ENCODE measurements around the gene S1PR4. TPM values are rescaled to one million over a fixed set of nuclear protein-coding genes. Genes with fewer than 3 reads are reported as not detected.

The S1PR4 gene
- total RNA-seq, 1 donor: not detected

DNA sequence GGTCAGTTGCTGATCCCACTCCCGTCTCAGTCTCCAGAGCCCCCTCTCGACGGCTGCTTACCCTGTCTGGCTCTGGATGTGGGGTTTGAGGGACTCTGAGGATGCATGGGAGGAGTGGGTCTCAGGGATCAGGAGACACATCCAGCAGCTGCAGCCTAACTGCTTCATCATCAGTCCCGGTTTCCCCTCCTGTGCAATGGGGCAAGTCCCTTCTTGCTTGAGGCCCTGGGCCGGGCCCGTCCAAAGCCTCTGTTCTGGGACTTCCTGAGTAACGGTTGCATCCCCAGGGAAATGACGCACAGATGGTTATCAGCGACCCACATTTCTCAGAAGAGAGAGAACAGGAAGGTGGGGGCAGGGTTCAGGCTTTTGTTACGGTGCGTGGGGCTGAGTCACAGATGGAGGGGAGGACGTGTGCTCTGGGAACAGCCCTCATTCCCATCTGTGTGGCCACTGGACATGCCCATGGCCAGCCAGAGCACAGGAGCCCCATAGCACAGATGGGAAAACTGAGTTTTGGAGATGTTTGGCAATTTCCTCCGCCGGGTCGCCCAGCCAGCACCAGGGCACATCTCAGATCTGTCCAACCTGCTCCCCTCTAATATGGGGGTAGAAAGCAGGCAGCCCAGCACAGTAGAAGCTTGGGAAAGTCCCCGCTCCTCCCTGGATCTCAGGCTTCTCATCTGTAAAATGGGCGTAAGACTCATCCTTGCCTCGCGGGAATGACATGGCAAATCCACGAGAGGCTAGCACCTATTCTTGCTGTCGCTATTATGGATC lies 23.4 kb upstream of the S1PR4 start:
- no peak overlapping the region for H3K4me3 ChIP-seq (ENCODE audit: insufficient read depth, low read length)
- H3K4me2 ChIP-seq (ENCODE audit: insufficient read depth, low read length): peak overlapping the region; percentile 28

DNA sequence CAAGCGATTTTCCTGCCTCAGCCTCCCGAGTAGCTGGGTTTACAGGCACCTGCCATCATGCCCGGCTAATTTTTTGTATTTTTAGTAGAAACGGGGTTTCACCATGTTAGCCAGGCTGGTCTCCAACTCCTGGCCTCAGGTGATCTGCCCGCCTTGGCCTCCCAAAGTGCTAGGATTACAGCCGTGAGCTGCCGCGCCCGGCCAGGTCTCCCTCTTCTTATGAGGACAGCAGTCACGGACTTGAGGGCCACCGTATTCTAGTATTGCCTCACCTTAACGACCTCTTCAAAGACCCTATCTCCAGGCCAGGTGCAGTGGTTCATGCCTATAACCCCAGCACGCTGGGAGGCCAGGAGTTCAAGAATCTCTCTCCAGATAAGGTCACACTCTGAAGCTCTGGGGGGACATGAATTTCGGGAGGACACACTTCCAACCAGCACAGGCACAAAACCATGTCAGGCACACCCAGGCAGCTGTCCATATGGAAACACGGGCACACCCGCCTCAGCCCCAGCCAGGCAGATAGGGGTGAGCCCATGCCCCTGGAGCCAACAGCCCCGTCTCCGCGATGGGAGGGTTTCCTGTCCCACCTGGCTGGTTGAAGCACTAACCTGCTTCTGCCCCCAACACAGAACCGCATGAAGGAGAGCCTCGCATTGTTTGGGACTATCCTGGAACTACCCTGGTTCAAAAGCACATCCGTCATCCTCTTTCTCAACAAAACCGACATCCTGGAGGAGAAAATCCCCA lies 21.3 kb upstream of the S1PR4 start:
- no peak overlapping the region for H3K4me2 ChIP-seq (ENCODE audit: insufficient read depth, low read length)
- H2AFZ ChIP-seq (ENCODE audit: low read length): no peak overlapping the region
- H3K79me2 ChIP-seq (ENCODE audit: insufficient read depth, low read length): no peaks in the 10 kb centered on the region
- no peaks in the 10 kb centered on the region for H3K9me3 ChIP-seq (ENCODE audit: low read depth, low read length)
- H3K27ac ChIP-seq (ENCODE audit: low read depth, low read length): no peak overlapping the region
- no peaks in the 10 kb centered on the region for H3K36me3 ChIP-seq (ENCODE audit: insufficient read depth, low read length)
- TF ChIP-seq, protein P1, sequence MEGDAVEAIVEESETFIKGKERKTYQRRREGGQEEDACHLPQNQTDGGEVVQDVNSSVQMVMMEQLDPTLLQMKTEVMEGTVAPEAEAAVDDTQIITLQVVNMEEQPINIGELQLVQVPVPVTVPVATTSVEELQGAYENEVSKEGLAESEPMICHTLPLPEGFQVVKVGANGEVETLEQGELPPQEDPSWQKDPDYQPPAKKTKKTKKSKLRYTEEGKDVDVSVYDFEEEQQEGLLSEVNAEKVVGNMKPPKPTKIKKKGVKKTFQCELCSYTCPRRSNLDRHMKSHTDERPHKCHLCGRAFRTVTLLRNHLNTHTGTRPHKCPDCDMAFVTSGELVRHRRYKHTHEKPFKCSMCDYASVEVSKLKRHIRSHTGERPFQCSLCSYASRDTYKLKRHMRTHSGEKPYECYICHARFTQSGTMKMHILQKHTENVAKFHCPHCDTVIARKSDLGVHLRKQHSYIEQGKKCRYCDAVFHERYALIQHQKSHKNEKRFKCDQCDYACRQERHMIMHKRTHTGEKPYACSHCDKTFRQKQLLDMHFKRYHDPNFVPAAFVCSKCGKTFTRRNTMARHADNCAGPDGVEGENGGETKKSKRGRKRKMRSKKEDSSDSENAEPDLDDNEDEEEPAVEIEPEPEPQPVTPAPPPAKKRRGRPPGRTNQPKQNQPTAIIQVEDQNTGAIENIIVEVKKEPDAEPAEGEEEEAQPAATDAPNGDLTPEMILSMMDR (IDR thresholded peaks at IDR 0.05; ENCODE audit: extremely low read depth, low read depth, low read length): no peak
- H3K4me3 ChIP-seq (ENCODE audit: insufficient read depth, low read length): no peak overlapping the region
- no peaks in the 10 kb centered on the region for H3K27me3 ChIP-seq (ENCODE audit: insufficient read depth, low read length)
- no peak for DNase-seq (ENCODE audit: insufficient read length, low spot score, missing footprints)
- H3K4me1 ChIP-seq (ENCODE audit: insufficient read depth, low read length): peaks cover 10% of the 10 kb centered on the region
- no peaks in the 10 kb centered on the region for H4K20me1 ChIP-seq (ENCODE audit: insufficient read depth, low read length)

More for the DNA sequence above, 23.4 kb upstream of the S1PR4 start:
- DNase-seq (ENCODE audit: insufficient read length, low spot score, missing footprints): peak; percentile 99
- H3K27ac ChIP-seq (ENCODE audit: low read depth, low read length): peak overlapping the region; percentile 77
- H4K20me1 ChIP-seq (ENCODE audit: insufficient read depth, low read length): no peaks in the 10 kb centered on the region
- H2AFZ ChIP-seq (ENCODE audit: low read length): peak overlapping the region; percentile 56
- H3K79me2 ChIP-seq (ENCODE audit: insufficient read depth, low read length): no peaks in the 10 kb centered on the region
- peaks cover 2% of the 10 kb centered on the region for H3K27me3 ChIP-seq (ENCODE audit: insufficient read depth, low read length)
- TF ChIP-seq, protein P1 (IDR thresholded peaks at IDR 0.05; ENCODE audit: extremely low read depth, low read depth, low read length): no peak
- no peaks in the 10 kb centered on the region for H3K9me3 ChIP-seq (ENCODE audit: low read depth, low read length)
- H3K4me1 ChIP-seq (ENCODE audit: insufficient read depth, low read length): peaks cover 10% of the 10 kb centered on the region
- no peaks in the 10 kb centered on the region for H3K36me3 ChIP-seq (ENCODE audit: insufficient read depth, low read length)

DNA sequence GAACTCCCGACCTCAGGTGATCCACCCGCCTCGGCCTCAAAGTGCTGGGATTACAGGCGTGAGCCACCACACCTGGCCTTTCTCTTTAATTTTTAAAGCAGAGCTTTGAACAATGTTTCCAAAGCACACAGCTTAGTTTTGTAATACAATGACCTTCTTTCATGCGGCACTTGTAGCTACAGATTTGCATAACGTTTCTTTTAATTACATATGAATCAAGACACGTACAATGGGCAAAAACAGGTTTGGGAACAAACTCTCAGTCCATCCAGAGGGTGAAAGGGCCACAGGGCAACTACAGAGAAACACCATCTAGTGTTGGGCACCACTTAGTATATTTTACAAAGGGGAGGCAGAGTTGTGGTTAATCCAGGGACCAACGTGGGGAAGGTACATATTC lies 19.0 kb upstream of the S1PR4 start:
- no peak overlapping the region for H2AFZ ChIP-seq (ENCODE audit: low read length)
- H3K4me2 ChIP-seq (ENCODE audit: insufficient read depth, low read length): no peak overlapping the region
- no peak overlapping the region for H3K27ac ChIP-seq (ENCODE audit: low read depth, low read length)
- peaks cover 14% of the 10 kb centered on the region for H3K4me1 ChIP-seq (ENCODE audit: insufficient read depth, low read length)
- no peaks in the 10 kb centered on the region for H3K9me3 ChIP-seq (ENCODE audit: low read depth, low read length)
- H3K79me2 ChIP-seq (ENCODE audit: insufficient read depth, low read length): no peaks in the 10 kb centered on the region
- H3K4me3 ChIP-seq (ENCODE audit: insufficient read depth, low read length): no peak overlapping the region
- no peaks in the 10 kb centered on the region for H3K27me3 ChIP-seq (ENCODE audit: insufficient read depth, low read length)
- TF ChIP-seq, protein P1 (IDR thresholded peaks at IDR 0.05; ENCODE audit: extremely low read depth, low read depth, low read length): no peak
- DNase-seq (ENCODE audit: insufficient read length, low spot score, missing footprints): peak; percentile 52
- H3K36me3 ChIP-seq (ENCODE audit: insufficient read depth, low read length): no peaks in the 10 kb centered on the region
- H4K20me1 ChIP-seq (ENCODE audit: insufficient read depth, low read length): no peaks in the 10 kb centered on the region

DNA sequence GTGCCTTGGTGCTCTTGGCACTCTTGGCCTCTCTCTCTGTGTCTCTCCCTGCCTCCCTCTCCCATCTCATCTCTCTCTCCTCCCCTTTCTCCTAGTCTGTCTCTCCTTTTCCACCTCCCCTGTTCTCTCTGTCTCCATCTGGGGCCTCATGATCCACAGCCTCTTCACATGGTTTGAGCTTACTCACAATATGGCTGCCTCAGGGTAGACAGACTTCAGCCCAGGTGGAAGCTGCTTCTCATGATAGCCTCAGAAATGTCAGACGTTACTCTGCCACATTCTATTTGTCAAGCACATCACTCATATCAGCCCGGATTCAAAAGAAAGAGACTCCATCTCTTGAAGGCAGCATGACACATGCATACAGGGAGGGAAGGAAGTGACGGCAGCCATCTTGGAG lies 18.4 kb upstream of the S1PR4 start:
- no peaks in the 10 kb centered on the region for H3K36me3 ChIP-seq (ENCODE audit: insufficient read depth, low read length)
- TF ChIP-seq, protein P1 (IDR thresholded peaks at IDR 0.05; ENCODE audit: extremely low read depth, low read depth, low read length): no peak
- no peak overlapping the region for H3K4me3 ChIP-seq (ENCODE audit: insufficient read depth, low read length)
- H4K20me1 ChIP-seq (ENCODE audit: insufficient read depth, low read length): no peaks in the 10 kb centered on the region
- H3K79me2 ChIP-seq (ENCODE audit: insufficient read depth, low read length): no peaks in the 10 kb centered on the region
- no peak for DNase-seq (ENCODE audit: insufficient read length, low spot score, missing footprints)
- H3K4me2 ChIP-seq (ENCODE audit: insufficient read depth, low read length): no peak overlapping the region
- H3K27me3 ChIP-seq (ENCODE audit: insufficient read depth, low read length): no peaks in the 10 kb centered on the region
- H2AFZ ChIP-seq (ENCODE audit: low read length): no peak overlapping the region
- H3K27ac ChIP-seq (ENCODE audit: low read depth, low read length): no peak overlapping the region
- H3K4me1 ChIP-seq (ENCODE audit: insufficient read depth, low read length): peaks cover 10% of the 10 kb centered on the region
- no peaks in the 10 kb centered on the region for H3K9me3 ChIP-seq (ENCODE audit: low read depth, low read length)
